GM23338 (cell line): ENCODE measurements around the gene KLHDC2. TPM values are rescaled to one million over a fixed set of nuclear protein-coding genes. Genes with fewer than 3 reads are reported as not detected.

Experiments used
- ATAC-seq: fragments of 200-7000 bp; cut with Tn5 transposase; 3 replicates; pipeline ENCODE4 v1.9.1; 2020
- DNase-seq: peaks from one replicate; pipeline ENCODE4 v3.0.0-alpha.2; 2015; ENCODE audit warnings: low spot score
- H2AFZ ChIP-seq: fragments of 200-600 bp; sonication (generic); 2 replicates; pipeline ENCODE4 v1.8.0; 2016; ENCODE audit warnings: antibody characterized with exemption, mild to moderate bottlenecking, moderate library complexity
- H3F3A ChIP-seq: fragments of 200-600 bp; sonication (generic); replicated peaks from 2 replicates; pipeline ENCODE4 v1.8.0; 2017; ENCODE audit warnings: antibody characterized with exemption, mixed run types, low read depth
- H3K27ac ChIP-seq: fragments of 200-600 bp; sonication (generic); 2 replicates; pipeline ENCODE4 v1.6.1; 2016; ENCODE audit warnings: low read depth
- H3K27me3 ChIP-seq: fragments of 200-600 bp; sonication (generic); 2 replicates; pipeline ENCODE4 v1.8.0; 2016; ENCODE audit warnings: mild to moderate bottlenecking, mixed run types, moderate library complexity; ENCODE audit not compliant: insufficient read depth
- H3K36me3 ChIP-seq: fragments of 200-600 bp; sonication (generic); 2 replicates; pipeline ENCODE4 v1.8.0; 2016; ENCODE audit warnings: mild to moderate bottlenecking; ENCODE audit not compliant: insufficient read depth
- H3K4me1 ChIP-seq: fragments of 200-600 bp; sonication (generic); 2 replicates; pipeline ENCODE4 v1.8.0; 2016; ENCODE audit warnings: mild to moderate bottlenecking, moderate library complexity; ENCODE audit not compliant: insufficient read depth
- H3K4me2 ChIP-seq: fragments of 200-600 bp; sonication (generic); 2 replicates; pipeline ENCODE4 v1.7.1; 2017; ENCODE audit warnings: mixed run types
- H3K4me3 ChIP-seq: fragments of 200-600 bp; sonication (generic); 2 replicates; pipeline ENCODE4 v1.6.1; 2016; ENCODE audit warnings: mixed run types
- H3K79me2 ChIP-seq: fragments of 200-600 bp; sonication (generic); replicated peaks from 2 replicates; pipeline ENCODE4 v1.8.0; 2017; ENCODE audit warnings: mild to moderate bottlenecking; ENCODE audit not compliant: insufficient read depth
- H3K9me2 ChIP-seq: fragments of 200-600 bp; sonication (generic); 2 replicates; pipeline ENCODE4 v1.8.0; 2017; ENCODE audit not compliant: insufficient read depth
- H4K20me1 ChIP-seq: fragments of 200-600 bp; sonication (generic); replicated peaks from 2 replicates; pipeline ENCODE4 v1.8.0; 2017; ENCODE audit warnings: mild to moderate bottlenecking; ENCODE audit not compliant: insufficient read depth
- H3K27ac Mint-ChIP-seq: 2 replicates; pipeline ENCODE4 v1.8.0; 2020; ENCODE audit warnings: inconsistent platforms, mild to moderate bottlenecking, moderate library complexity, mixed read lengths
- H3K27me3 Mint-ChIP-seq: 3 replicates; pipeline ENCODE4 v1.8.0; 2022; ENCODE audit warnings: low read depth, mild to moderate bottlenecking, moderate library complexity, mixed read lengths, inconsistent platforms; ENCODE audit not compliant: insufficient read depth, poor library complexity
- H3K36me3 Mint-ChIP-seq: 3 replicates; pipeline ENCODE4 v1.8.0; 2021; ENCODE audit warnings: low read depth, mild to moderate bottlenecking, inconsistent platforms, moderate library complexity, mixed read lengths
- H3K4me1 Mint-ChIP-seq: 3 replicates; pipeline ENCODE4 v1.8.0; 2020; ENCODE audit warnings: mild to moderate bottlenecking, inconsistent platforms, mixed read lengths
- H3K4me3 Mint-ChIP-seq: 3 replicates; pipeline ENCODE4 v1.8.0; 2021; ENCODE audit warnings: moderate library complexity, mild to moderate bottlenecking, inconsistent platforms, mixed read lengths
- H3K9me3 Mint-ChIP-seq: 3 replicates; pipeline ENCODE4 v1.8.0; 2020; ENCODE audit warnings: moderate library complexity, mild to moderate bottlenecking, inconsistent platforms, mixed read lengths
- CREB1 ChIP-seq: fragments of 250-450 bp; sonication (Bioruptor Pico); IDR thresholded peaks from 2 replicates; pipeline ENCODE4 v1.5.0; 2020; ENCODE audit warnings: low read depth, mild to moderate bottlenecking, moderate library complexity
- CTCF ChIP-seq, 2 experiments: fragments of 200-600 bp in 1 of 2; sonication (generic) in 1 of 2; conservative IDR thresholded peaks; 2 replicates each; pipeline versions ENCODE4 v1.5.1 to v1.6.1; 2016 to 2017; ENCODE audit warnings: antibody characterized with exemption in 2 of 2, low read depth in 2 of 2, mild to moderate bottlenecking in 2 of 2, moderate library complexity in 1 of 2
- EZH2phosphoT487 ChIP-seq: fragments of 200-600 bp; sonication (generic); IDR thresholded peaks from one replicate; pipeline ENCODE4 v1.8.1; 2018; ENCODE audit warnings: antibody characterized with exemption; ENCODE audit not compliant: unreplicated experiment
- JUNB ChIP-seq: IDR thresholded peaks from one replicate; pipeline ENCODE4 v1.6.1; 2016; ENCODE audit warnings: antibody characterized with exemption; ENCODE audit not compliant: unreplicated experiment
- POLR2AphosphoS5 ChIP-seq: IDR thresholded peaks from 2 replicates; pipeline ENCODE4 v1.6.1; 2016; ENCODE audit warnings: antibody characterized with exemption, low read depth
- STAT1 ChIP-seq: IDR thresholded peaks from one replicate; pipeline ENCODE4 v1.6.1; 2016; ENCODE audit warnings: antibody characterized with exemption; ENCODE audit not compliant: unreplicated experiment
- polyA plus RNA-seq: library from polyadenylated mRNA; unstranded; fragments of >200 nt; fragmentation: Nextera tagmentation; extraction: Ambion mirVana; gene quantifications from 2 replicates; pipeline ENCODE4 v1.2.1, GENCODE V29; 2016
- total RNA-seq: library from RNA; depleted of rRNA; stranded (reverse); fragments of >200 nt; shearing (Covaris generic); gene quantifications from 2 replicates; pipeline ENCODE4 v1.2.3, GENCODE V29; 2014
- TF ChIP-seq, protein P1 (sequence below): fragments of 250-450 bp; sonication (Bioruptor Pico); IDR thresholded peaks from 2 replicates; pipeline ENCODE4 v1.5.0; 2020; ENCODE audit warnings: mild to moderate bottlenecking, moderate library complexity

Gene KLHDC2
- total and polyA plus RNA-seq, 2 experiments from 2014 or later = 38.5 to 61.9 TPM

- TF ChIP-seq, protein P1, sequence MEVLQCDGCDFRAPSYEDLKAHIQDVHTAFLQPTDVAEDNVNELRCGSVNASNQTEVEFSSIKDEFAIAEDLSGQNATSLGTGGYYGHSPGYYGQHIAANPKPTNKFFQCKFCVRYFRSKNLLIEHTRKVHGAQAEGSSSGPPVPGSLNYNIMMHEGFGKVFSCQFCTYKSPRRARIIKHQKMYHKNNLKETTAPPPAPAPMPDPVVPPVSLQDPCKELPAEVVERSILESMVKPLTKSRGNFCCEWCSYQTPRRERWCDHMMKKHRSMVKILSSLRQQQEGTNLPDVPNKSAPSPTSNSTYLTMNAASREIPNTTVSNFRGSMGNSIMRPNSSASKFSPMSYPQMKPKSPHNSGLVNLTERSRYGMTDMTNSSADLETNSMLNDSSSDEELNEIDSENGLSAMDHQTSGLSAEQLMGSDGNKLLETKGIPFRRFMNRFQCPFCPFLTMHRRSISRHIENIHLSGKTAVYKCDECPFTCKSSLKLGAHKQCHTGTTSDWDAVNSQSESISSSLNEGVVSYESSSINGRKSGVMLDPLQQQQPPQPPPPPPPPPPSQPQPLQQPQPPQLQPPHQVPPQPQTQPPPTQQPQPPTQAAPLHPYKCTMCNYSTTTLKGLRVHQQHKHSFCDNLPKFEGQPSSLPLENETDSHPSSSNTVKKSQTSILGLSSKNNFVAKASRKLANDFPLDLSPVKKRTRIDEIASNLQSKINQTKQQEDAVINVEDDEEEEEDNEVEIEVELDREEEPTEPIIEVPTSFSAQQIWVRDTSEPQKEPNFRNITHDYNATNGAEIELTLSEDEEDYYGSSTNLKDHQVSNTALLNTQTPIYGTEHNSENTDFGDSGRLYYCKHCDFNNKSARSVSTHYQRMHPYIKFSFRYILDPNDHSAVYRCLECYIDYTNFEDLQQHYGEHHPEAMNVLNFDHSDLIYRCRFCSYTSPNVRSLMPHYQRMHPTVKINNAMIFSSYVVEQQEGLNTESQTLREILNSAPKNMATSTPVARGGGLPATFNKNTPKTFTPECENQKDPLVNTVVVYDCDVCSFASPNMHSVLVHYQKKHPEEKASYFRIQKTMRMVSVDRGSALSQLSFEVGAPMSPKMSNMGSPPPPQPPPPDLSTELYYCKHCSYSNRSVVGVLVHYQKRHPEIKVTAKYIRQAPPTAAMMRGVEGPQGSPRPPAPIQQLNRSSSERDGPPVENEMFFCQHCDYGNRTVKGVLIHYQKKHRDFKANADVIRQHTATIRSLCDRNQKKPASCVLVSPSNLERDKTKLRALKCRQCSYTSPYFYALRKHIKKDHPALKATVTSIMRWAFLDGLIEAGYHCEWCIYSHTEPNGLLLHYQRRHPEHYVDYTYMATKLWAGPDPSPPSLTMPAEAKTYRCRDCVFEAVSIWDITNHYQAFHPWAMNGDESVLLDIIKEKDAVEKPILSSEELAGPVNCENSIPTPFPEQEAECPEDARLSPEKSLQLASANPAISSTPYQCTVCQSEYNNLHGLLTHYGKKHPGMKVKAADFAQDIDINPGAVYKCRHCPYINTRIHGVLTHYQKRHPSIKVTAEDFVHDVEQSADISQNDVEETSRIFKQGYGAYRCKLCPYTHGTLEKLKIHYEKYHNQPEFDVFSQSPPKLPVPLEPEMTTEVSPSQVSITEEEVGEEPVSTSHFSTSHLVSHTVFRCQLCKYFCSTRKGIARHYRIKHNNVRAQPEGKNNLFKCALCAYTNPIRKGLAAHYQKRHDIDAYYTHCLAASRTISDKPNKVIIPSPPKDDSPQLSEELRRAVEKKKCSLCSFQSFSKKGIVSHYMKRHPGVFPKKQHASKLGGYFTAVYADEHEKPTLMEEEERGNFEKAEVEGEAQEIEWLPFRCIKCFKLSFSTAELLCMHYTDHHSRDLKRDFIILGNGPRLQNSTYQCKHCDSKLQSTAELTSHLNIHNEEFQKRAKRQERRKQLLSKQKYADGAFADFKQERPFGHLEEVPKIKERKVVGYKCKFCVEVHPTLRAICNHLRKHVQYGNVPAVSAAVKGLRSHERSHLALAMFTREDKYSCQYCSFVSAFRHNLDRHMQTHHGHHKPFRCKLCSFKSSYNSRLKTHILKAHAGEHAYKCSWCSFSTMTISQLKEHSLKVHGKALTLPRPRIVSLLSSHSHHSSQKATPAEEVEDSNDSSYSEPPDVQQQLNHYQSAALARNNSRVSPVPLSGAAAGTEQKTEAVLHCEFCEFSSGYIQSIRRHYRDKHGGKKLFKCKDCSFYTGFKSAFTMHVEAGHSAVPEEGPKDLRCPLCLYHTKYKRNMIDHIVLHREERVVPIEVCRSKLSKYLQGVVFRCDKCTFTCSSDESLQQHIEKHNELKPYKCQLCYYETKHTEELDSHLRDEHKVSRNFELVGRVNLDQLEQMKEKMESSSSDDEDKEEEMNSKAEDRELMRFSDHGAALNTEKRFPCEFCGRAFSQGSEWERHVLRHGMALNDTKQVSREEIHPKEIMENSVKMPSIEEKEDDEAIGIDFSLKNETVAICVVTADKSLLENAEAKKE = no peak
- TF ChIP-seq EZH2phosphoT487 = no peak
- TF ChIP-seq POLR2AphosphoS5 = no peak
- no peak for TF ChIP-seq CREB1 (CRISPR knock-in tag)
Measured at GRCh38 chr14:49761839-49762551, 6.0 kb upstream of the KLHDC2 start (continued).

GRCh38 chr14:49766839-49767238 lies 1.1 kb upstream of the KLHDC2 start:
- H3F3A ChIP-seq = peaks cover 15% of the 10 kb centered on the region; the same call in 1 of the 2 replicates
- no peak for ATAC-seq
- Mint-ChIP-seq H3K9me3 (no peaks in the 10 kb centered on the region; the same call in 2 of the 3 replicates), H3K27ac (peak overlapping the region; percentile 98), H3K27me3 (peaks cover 5% of the 10 kb centered on the region), H3K4me1 (peaks cover 20% of the 10 kb centered on the region), H3K4me3 (peak overlapping the region; percentile 99), H3K36me3 (peaks cover 4% of the 10 kb centered on the region; the same call in 1 of the 3 replicates)
- H3K27ac ChIP-seq = peak overlapping the region; percentile 99
- H3K4me3 ChIP-seq = peak overlapping the region; percentile 99
- no peaks in the 10 kb centered on the region for H3K27me3 ChIP-seq
- peak overlapping the region; percentile 71 for H3K4me2 ChIP-seq
- H2AFZ ChIP-seq = peak overlapping the region; percentile 96
- no peaks in the 10 kb centered on the region for H4K20me1 ChIP-seq
- H3K79me2 ChIP-seq = peaks cover 31% of the 10 kb centered on the region
- no peaks in the 10 kb centered on the region for H3K9me2 ChIP-seq
- H3K4me1 ChIP-seq = peaks cover 17% of the 10 kb centered on the region
- no peaks in the 10 kb centered on the region for H3K36me3 ChIP-seq
- no peak for DNase-seq
- TF ChIP-seq CTCF (conservative IDR thresholded peaks at IDR 0.05; ENCODE audit: low read depth in 2 of 2) = no peak
- TF ChIP-seq STAT1 = no peak
- TF ChIP-seq JUNB = no peak
- no peak for TF ChIP-seq POLR2AphosphoS5
- TF ChIP-seq, protein P1 = no peak
